Measurements from ENCODE around the gene GPR34.

Gene GPR34

DNA sequence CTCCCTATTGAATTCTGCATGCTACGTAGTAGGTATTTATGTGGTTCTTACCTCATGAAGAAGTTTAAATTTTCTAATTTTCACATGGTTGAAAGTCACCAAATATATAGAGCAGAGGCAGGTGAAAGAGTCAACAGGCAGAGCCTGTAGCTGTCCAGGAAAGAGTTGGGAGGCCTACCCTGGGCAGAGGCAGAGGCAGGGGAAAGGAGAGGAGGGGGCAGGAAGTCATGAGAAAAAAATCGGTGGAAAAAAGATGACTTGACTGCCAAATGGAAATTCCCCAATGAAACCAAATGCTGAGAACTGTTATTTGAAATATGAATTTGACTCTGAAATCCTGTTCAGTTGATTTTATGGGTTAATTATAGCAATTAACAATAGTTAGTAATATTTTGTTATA, 23.1 kb upstream of the GPR34 start:
- Histone ChIP-seq H3K4me2 (ENCODE audit: low read length) (no peak overlapping the region), H3K79me2 (ENCODE audit: insufficient read depth, low read length) (no peaks in the 10 kb centered on the region), H3K4me3 (ENCODE audit: low read depth, low read length, poor library complexity, severe bottlenecking) (no peak overlapping the region), H3K9me2 (ENCODE audit: low read depth, low read length) (no peaks in the 10 kb centered on the region), H2AFZ (ENCODE audit: low read length) (no peak overlapping the region), H3F3A (ENCODE audit: insufficient read depth, low read length) (no peaks in the 10 kb centered on the region), H3K27me3 (ENCODE audit: insufficient read depth, low read length) (no peaks in the 10 kb centered on the region), H3K4me1 (ENCODE audit: insufficient read depth, low read length, severe bottlenecking) (no peaks in the 10 kb centered on the region), H3K9ac (ENCODE audit: low read length) (no peak overlapping the region), H3K27ac (ENCODE audit: low read depth, low read length, poor library complexity, severe bottlenecking) (no peak overlapping the region), H3K36me3 (ENCODE audit: insufficient read depth, low read length) (peaks cover 10% of the 10 kb centered on the region; the same call in 1 of the 2 replicates), H3K9me3 (ENCODE audit: low read length) (no peaks in the 10 kb centered on the region), H4K20me1 (ENCODE audit: insufficient read depth, low read length) (no peaks in the 10 kb centered on the region)
- TF ChIP-seq, protein P1, sequence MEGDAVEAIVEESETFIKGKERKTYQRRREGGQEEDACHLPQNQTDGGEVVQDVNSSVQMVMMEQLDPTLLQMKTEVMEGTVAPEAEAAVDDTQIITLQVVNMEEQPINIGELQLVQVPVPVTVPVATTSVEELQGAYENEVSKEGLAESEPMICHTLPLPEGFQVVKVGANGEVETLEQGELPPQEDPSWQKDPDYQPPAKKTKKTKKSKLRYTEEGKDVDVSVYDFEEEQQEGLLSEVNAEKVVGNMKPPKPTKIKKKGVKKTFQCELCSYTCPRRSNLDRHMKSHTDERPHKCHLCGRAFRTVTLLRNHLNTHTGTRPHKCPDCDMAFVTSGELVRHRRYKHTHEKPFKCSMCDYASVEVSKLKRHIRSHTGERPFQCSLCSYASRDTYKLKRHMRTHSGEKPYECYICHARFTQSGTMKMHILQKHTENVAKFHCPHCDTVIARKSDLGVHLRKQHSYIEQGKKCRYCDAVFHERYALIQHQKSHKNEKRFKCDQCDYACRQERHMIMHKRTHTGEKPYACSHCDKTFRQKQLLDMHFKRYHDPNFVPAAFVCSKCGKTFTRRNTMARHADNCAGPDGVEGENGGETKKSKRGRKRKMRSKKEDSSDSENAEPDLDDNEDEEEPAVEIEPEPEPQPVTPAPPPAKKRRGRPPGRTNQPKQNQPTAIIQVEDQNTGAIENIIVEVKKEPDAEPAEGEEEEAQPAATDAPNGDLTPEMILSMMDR (IDR thresholded peaks at IDR 0.05; ENCODE audit: low read length), result no peak
- TF ChIP-seq EZH2 (IDR thresholded peaks at IDR 0.05; ENCODE audit: borderline replicate concordance, low read length), result no peak

DNA sequence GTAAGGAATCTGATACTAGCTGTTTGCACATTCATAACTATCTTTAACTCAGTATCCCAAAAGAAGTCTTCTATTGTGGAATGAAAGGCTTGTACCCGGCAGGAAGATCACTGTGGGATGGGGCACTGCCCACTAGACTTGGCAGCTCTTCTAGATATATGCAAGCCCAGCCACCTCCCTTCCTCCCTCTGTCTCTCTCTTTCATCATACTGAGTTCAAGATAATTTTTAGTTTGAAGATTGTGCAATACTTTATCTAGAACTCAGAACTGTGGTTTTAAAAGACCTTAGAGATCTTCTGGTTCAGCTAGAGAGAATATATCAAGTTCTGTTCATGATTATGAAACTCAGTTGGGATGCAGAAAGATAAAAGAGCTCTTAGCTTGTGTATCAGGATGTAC, 22.5 kb upstream of the GPR34 start:
- no peak for TF ChIP-seq EZH2 (IDR thresholded peaks at IDR 0.05; ENCODE audit: borderline replicate concordance, low read length)
- TF ChIP-seq, protein P1 (IDR thresholded peaks at IDR 0.05; ENCODE audit: low read length), result no peak
- Histone ChIP-seq H4K20me1 (ENCODE audit: insufficient read depth, low read length) (no peaks in the 10 kb centered on the region), H2AFZ (ENCODE audit: low read length) (no peak overlapping the region), H3K27ac (ENCODE audit: low read depth, low read length, poor library complexity, severe bottlenecking) (no peak overlapping the region), H3K27me3 (ENCODE audit: insufficient read depth, low read length) (no peaks in the 10 kb centered on the region), H3K9me3 (ENCODE audit: low read length) (no peaks in the 10 kb centered on the region), H3K4me2 (ENCODE audit: low read length) (no peak overlapping the region), H3K4me1 (ENCODE audit: insufficient read depth, low read length, severe bottlenecking) (no peaks in the 10 kb centered on the region), H3K9ac (ENCODE audit: low read length) (no peak overlapping the region), H3F3A (ENCODE audit: insufficient read depth, low read length) (no peaks in the 10 kb centered on the region), H3K36me3 (ENCODE audit: insufficient read depth, low read length) (peaks cover 14% of the 10 kb centered on the region; the same call in 1 of the 2 replicates), H3K4me3 (ENCODE audit: low read depth, low read length, poor library complexity, severe bottlenecking) (no peak overlapping the region), H3K79me2 (ENCODE audit: insufficient read depth, low read length) (no peaks in the 10 kb centered on the region), H3K9me2 (ENCODE audit: low read depth, low read length) (no peaks in the 10 kb centered on the region)

DNA sequence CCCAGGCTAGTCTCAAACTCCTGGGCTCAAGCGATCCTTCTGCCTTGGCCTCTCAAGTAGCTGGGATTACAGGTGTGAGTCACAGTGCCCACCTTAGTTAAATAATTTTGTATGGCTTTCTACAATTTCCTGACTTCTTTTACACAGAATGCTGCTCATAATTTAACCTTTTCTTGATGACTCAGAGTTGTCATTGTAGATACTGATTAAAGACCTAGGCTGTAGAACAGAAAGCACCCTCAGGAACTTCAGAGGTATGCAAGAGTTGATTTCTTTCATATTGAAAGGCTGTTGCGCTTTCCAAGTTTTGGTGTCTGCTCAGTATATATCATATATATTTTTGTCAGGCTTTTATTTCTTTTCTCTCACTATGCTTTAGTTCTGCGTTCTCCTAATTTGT, 21.1 kb upstream of the GPR34 start:
- H2AFZ ChIP-seq (ENCODE audit: low read length), result no peak overlapping the region
- H3K27ac ChIP-seq (ENCODE audit: low read depth, low read length, poor library complexity, severe bottlenecking), result no peak overlapping the region
- no peaks in the 10 kb centered on the region for H3K9me3 ChIP-seq (ENCODE audit: low read length)
- no peaks in the 10 kb centered on the region for H3K79me2 ChIP-seq (ENCODE audit: insufficient read depth, low read length)
- H4K20me1 ChIP-seq (ENCODE audit: insufficient read depth, low read length), result no peaks in the 10 kb centered on the region
- H3F3A ChIP-seq (ENCODE audit: insufficient read depth, low read length), result no peaks in the 10 kb centered on the region
- H3K27me3 ChIP-seq (ENCODE audit: insufficient read depth, low read length), result no peaks in the 10 kb centered on the region
- no peak for TF ChIP-seq EZH2 (IDR thresholded peaks at IDR 0.05; ENCODE audit: borderline replicate concordance, low read length)
- TF ChIP-seq, protein P1 (IDR thresholded peaks at IDR 0.05; ENCODE audit: low read length), result no peak
- H3K4me2 ChIP-seq (ENCODE audit: low read length), result no peak overlapping the region
- H3K36me3 ChIP-seq (ENCODE audit: insufficient read depth, low read length), result peaks cover 15% of the 10 kb centered on the region; the same call in 1 of the 2 replicates
- H3K4me3 ChIP-seq (ENCODE audit: low read depth, low read length, poor library complexity, severe bottlenecking), result no peak overlapping the region
- H3K9ac ChIP-seq (ENCODE audit: low read length), result no peak overlapping the region
- no peaks in the 10 kb centered on the region for H3K9me2 ChIP-seq (ENCODE audit: low read depth, low read length)
- no peaks in the 10 kb centered on the region for H3K4me1 ChIP-seq (ENCODE audit: insufficient read depth, low read length, severe bottlenecking)
